B cell (primary cell): Measurements from ENCODE around the gene DPH3. TPM values are rescaled to one million over a fixed set of nuclear protein-coding genes. Genes with fewer than 3 reads are reported as not detected.

Experiments
- ATAC-seq: fragments of 200-7000 bp; cut with Tn5 transposase; one replicate; pipeline ENCODE4 v1.10.0; 2021; ENCODE audit warnings: low read depth, mild to moderate bottlenecking, moderate number of reproducible peaks, moderate library complexity
- CTCF ChIA-PET: fragments of 350-600 bp; sonication (Branson Sonifier 250); formaldehyde crosslinking; loops from one replicate; lab custom pipeline; 2021; ENCODE audit warnings: antibody characterized with exemption, inconsistent platforms; lab: Charles Lee
- POLR2A ChIA-PET: fragments of 350-600 bp; sonication (Branson Sonifier 250); formaldehyde crosslinking; loops from one replicate; lab custom pipeline; 2021; ENCODE audit warnings: antibody characterized with exemption; lab: Charles Lee
- DNase-seq: peaks from one replicate; pipeline ENCODE4 v3.0.0; 2013
- H2AFZ ChIP-seq: 2 replicates; pipeline ENCODE4 v1.6.1; 2012; ENCODE audit warnings: mild to moderate bottlenecking, low read depth, low read length; ENCODE audit not compliant: insufficient read depth, poor library complexity, severe bottlenecking
- H3K27ac ChIP-seq, 2 donors: 1 replicate in 1 of 2; 2 replicates in 1 of 2; pipeline ENCODE4 v1.5.1; 2012 to 2013; ENCODE audit warnings: low read length in 2 of 2, mild to moderate bottlenecking in 2 of 2, moderate library complexity in 1 of 2
- H3K27me3 ChIP-seq, 4 experiments: fragments of 200-600 bp in 1 of 4; sonication (generic) in 1 of 4; replicated peaks in 1 of 4; 1 replicate in 2 of 4; 2 replicates in 2 of 4; pipeline versions ENCODE4 v1.6.1 to v1.7.0; 2013 to 2016; ENCODE audit warnings: low read length in 3 of 4, mild to moderate bottlenecking in 2 of 4, mixed read lengths in 1 of 4, moderate library complexity in 1 of 4; ENCODE audit not compliant: insufficient read depth in 4 of 4, control insufficient read depth in 3 of 4; ENCODE audit errors: control extremely low read depth in 1 of 4
- H3K36me3 ChIP-seq, 2 experiments: replicated peaks in 1 of 2; 1 replicate in 1 of 2; 2 replicates in 1 of 2; pipeline versions ENCODE4 v1.6.1 to v1.7.1; 2013; ENCODE audit warnings: low read length in 1 of 2; ENCODE audit not compliant: insufficient read depth in 2 of 2, control insufficient read depth in 1 of 2; ENCODE audit errors: control extremely low read depth in 1 of 2, extremely low read depth in 1 of 2
- H3K4me1 ChIP-seq, 2 donors: fragments of 200-600 bp in 1 of 2; sonication (generic) in 1 of 2; 1 replicate in 1 of 2; 2 replicates in 1 of 2; pipeline versions ENCODE4 v1.5.1 to v1.6.1; 2013 to 2017; ENCODE audit warnings: low read length in 2 of 2; ENCODE audit not compliant: control insufficient read depth in 2 of 2, insufficient read depth in 2 of 2
- H3K4me2 ChIP-seq: replicated peaks from 2 replicates; pipeline ENCODE3; 2012; ENCODE audit warnings: mild to moderate bottlenecking, low read depth, low read length; ENCODE audit not compliant: poor library complexity, severe bottlenecking
- H3K4me3 ChIP-seq, 5 experiments: fragments of 200-600 bp in 1 of 5; sonication (generic) in 1 of 5; 1 replicate in 3 of 5; 2 replicates in 2 of 5; pipeline versions ENCODE4 v1.5.1 to v1.7.0; 2011 to 2016; ENCODE audit warnings: low read length in 4 of 5, mild to moderate bottlenecking in 4 of 5, low read depth in 2 of 5, control low read depth in 1 of 5, moderate library complexity in 1 of 5; ENCODE audit not compliant: insufficient read depth in 1 of 5; ENCODE audit errors: control extremely low read depth in 1 of 5, extremely low read depth in 1 of 5
- H3K79me2 ChIP-seq: fragments of 200-600 bp; sonication (generic); one replicate; pipeline ENCODE4 v1.6.0; 2016; ENCODE audit warnings: low read length; ENCODE audit not compliant: control insufficient read depth, insufficient read depth
- H3K9ac ChIP-seq: fragments of 200-600 bp; sonication (generic); 2 replicates; pipeline ENCODE4 v1.6.1; 2017; ENCODE audit warnings: mild to moderate bottlenecking, low read length, moderate library complexity
- H3K9me3 ChIP-seq, 3 donors: one replicate each; pipeline versions ENCODE4 v1.6.1 to v1.7.1; 2013; ENCODE audit warnings: low read length in 2 of 3; ENCODE audit not compliant: control insufficient read depth in 2 of 3, insufficient read depth in 1 of 3; ENCODE audit errors: control extremely low read depth in 1 of 3
- H4K20me1 ChIP-seq: 2 replicates; pipeline ENCODE4 v1.6.0; 2012; ENCODE audit warnings: mild to moderate bottlenecking, low read length; ENCODE audit not compliant: insufficient read depth, control insufficient read depth, poor library complexity, severe bottlenecking
- H3K27ac Mint-ChIP-seq: one replicate; pipeline ENCODE4 v1.8.0; 2021; ENCODE audit warnings: mixed read lengths
- H3K27me3 Mint-ChIP-seq: one replicate; pipeline ENCODE4 v1.8.0; 2021; ENCODE audit warnings: mixed read lengths
- H3K4me1 Mint-ChIP-seq: one replicate; pipeline ENCODE4 v1.8.0; 2021; ENCODE audit warnings: mixed read lengths
- H3K4me3 Mint-ChIP-seq: one replicate; pipeline ENCODE4 v1.8.0; 2021; ENCODE audit warnings: mixed read lengths
- H3K9me3 Mint-ChIP-seq: one replicate; pipeline ENCODE4 v1.8.0; 2022; ENCODE audit warnings: mixed read lengths; ENCODE audit not compliant: insufficient read depth
- CTCF ChIP-seq: fragments of 200-600 bp; IDR thresholded peaks from one replicate; pipeline ENCODE4 v1.8.0; 2022; ENCODE audit warnings: antibody characterized with exemption, mild to moderate bottlenecking
- EZH2 ChIP-seq: IDR thresholded peaks from 2 replicates; pipeline ENCODE4 v1.6.1; 2012; ENCODE audit warnings: borderline replicate concordance, low read depth, mild to moderate bottlenecking, moderate library complexity, low read length; ENCODE audit not compliant: insufficient read depth, poor library complexity, severe bottlenecking
- WGBS: methylation state at CpG from one replicate; pipeline ENCODE4 v1.1.5; 2013; ENCODE audit warnings: missing lambda C conversion rate; ENCODE audit not compliant: insufficient coverage; 5-methylcytosine and 5-hydroxymethylcytosine counted together
- intact Hi-C: fragments of 100-400 bp; cut with micrococcal nuclease; formaldehyde crosslinking; loops from one replicate; pipeline ENCODE4 v1.10.0; 2022
- polyA plus RNA-seq: library from polyadenylated mRNA; depleted of rRNA; stranded (reverse); fragments of >200 nt; gene quantifications from 2 replicates; pipeline ENCODE4 v1.2.3, GENCODE V29; 2012
- total RNA-seq, 2 donors: library from RNA; stranded (reverse); fragments of 120-200 nt in 1 of 2; gene quantifications; 1 replicate in 1 of 2; 2 replicates in 1 of 2; pipeline versions ENCODE4 v1.2.3 to v1.2.4, GENCODE V29; 2013 to 2022

DPH3 gene
- total and polyA plus RNA-seq, 2 donors (not counting 1 experiment from before 2014, with no cell fraction given): 7.4 to 12.9 TPM

- no peak for TF ChIP-seq CTCF
- TF ChIP-seq EZH2: no peak
- H3K9ac ChIP-seq: no peak overlapping the region
- intact Hi-C loops: no loop called here
- no peak overlapping the region for H3K27ac Mint-ChIP-seq
- DNase-seq (no peak), ATAC-seq (no peak)
- CTCF ChIA-PET: interaction anchor here (1.3 kb wide), 1 partner anchor 10 kb away, joined by 4 read pairs; no protein-coding TSS in a partner anchor
- H3K36me3 ChIP-seq: peaks cover 0 to 3% of the 10 kb centered on the region in 2 experiments
- H3K4me1 ChIP-seq: peaks cover 32 to 47% of the 10 kb centered on the region in 2 donors
- peaks cover 61% of the 10 kb centered on the region for H3K4me1 Mint-ChIP-seq
- no peaks in the 10 kb centered on the region for H3K9me3 ChIP-seq
- no peak overlapping the region for H3K4me3 ChIP-seq
- POLR2A ChIA-PET: no interaction called here
- H4K20me1 ChIP-seq: no peaks in the 10 kb centered on the region
- no peak overlapping the region for H2AFZ ChIP-seq
- no peaks in the 10 kb centered on the region for H3K27me3 Mint-ChIP-seq
- 96% methylated on average over 4 of the region's 6 CpGs for WGBS
- no peaks in the 10 kb centered on the region for H3K9me3 Mint-ChIP-seq
- H3K4me2 ChIP-seq: no peak overlapping the region
- H3K79me2 ChIP-seq: no peaks in the 10 kb centered on the region
- no peak overlapping the region for H3K27ac ChIP-seq
- H3K4me3 Mint-ChIP-seq: no peak overlapping the region
- no peaks in the 10 kb centered on the region for H3K27me3 ChIP-seq
Measured at GRCh38 chr3:16298891-16299290, 34.1 kb upstream of the DPH3 start.

GRCh38 chr3:16297997-16298885 lies 33.5 kb upstream of the DPH3 start:
- POLR2A ChIA-PET: no interaction called here
- no peaks in the 10 kb centered on the region for H3K9me3 Mint-ChIP-seq
- no peak overlapping the region for H3K27ac Mint-ChIP-seq
- Histone ChIP-seq H3K4me3 (no peak overlapping the region), H3K4me2 (no peak overlapping the region), H3K27ac (no peak overlapping the region), H3K9ac (no peak overlapping the region), H3K4me1 (peaks cover 32 to 47% of the 10 kb centered on the region in 2 donors), H4K20me1 (no peaks in the 10 kb centered on the region), H3K9me3 (peaks cover 0 to 5% (median 2%) of the 10 kb centered on the region in 3 donors), H3K27me3 (no peaks in the 10 kb centered on the region), H3K79me2 (peaks cover 4% of the 10 kb centered on the region), H3K36me3 (peaks cover 0 to 3% of the 10 kb centered on the region in 2 experiments), H2AFZ (no peak overlapping the region)
- peaks cover 59% of the 10 kb centered on the region for H3K4me1 Mint-ChIP-seq
- TF ChIP-seq EZH2 (no peak), CTCF (no peak)
- no peaks in the 10 kb centered on the region for H3K27me3 Mint-ChIP-seq
- 90% methylated on average over 5 of the region's 9 CpGs for WGBS
- ATAC-seq: no peak
- no peak overlapping the region for H3K4me3 Mint-ChIP-seq
- intact Hi-C loops: no loop called here
- CTCF ChIA-PET: interaction anchor here (1.0 to 1.3 kb wide), 2 partner anchors 9 to 239 kb away, joined by 3 to 4 read pairs; no protein-coding TSS in a partner anchor
- DNase-seq: no peak
